HEK293T (cell line): Measurements from ENCODE around the gene ATP9B.

Experiments
- ARNT ChIP-seq: fragments of 450-650 bp; IDR thresholded peaks from 2 replicates; pipeline ENCODE4 v1.6.1; 2017; ENCODE audit warnings: mild to moderate bottlenecking
- HDGF ChIP-seq: fragments of 450-650 bp; IDR thresholded peaks from 2 replicates; pipeline ENCODE4 v1.6.1; 2017; ENCODE audit warnings: antibody characterized with exemption, borderline replicate concordance
- SP1 ChIP-seq: fragments of 450-650 bp; IDR thresholded peaks from 2 replicates; pipeline ENCODE4 v1.6.1; 2017
- SUZ12 ChIP-seq: fragments of 450-650 bp; IDR thresholded peaks from 2 replicates; pipeline ENCODE4 v1.6.1; 2016; ENCODE audit warnings: mild to moderate bottlenecking
- TARDBP ChIP-seq: fragments of 450-650 bp; IDR thresholded peaks from 2 replicates; pipeline ENCODE4 v1.6.1; 2016
- ZNF384 ChIP-seq: fragments of 450-650 bp; IDR thresholded peaks from 2 replicates; pipeline ENCODE4 v1.6.1; 2016

DNA sequence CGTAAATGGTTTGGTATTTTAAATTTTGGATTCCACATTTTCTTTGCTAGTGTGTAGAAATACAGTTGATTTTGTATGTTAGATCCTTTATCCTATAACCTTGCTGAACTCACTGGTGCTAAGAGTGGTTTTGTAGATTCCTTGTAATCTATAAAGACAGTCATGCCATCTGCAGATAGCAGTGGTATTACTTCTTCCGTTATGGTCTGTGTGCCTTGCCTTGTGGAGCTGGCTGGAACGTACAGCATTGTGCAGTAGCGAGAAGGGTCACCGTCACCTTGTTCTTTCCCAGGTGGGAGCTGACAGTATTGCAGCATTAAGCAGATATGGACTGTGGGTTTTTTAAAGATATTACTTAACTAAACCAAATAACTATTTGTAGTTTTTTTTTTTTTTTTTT lies 33.7 kb downstream of the ATP9B start:
- TF ChIP-seq TARDBP (no peak), ZNF384 (no peak), SUZ12 (no peak), ARNT (no peak), HDGF (no peak), SP1 (no peak)
